GM19193 (cell line): ENCODE data around the gene QSOX1.

Source experiments
- POLR2A ChIP-seq: IDR thresholded peaks from 4 replicates; pipeline ENCODE4 v1.6.1; 2011; ENCODE audit not compliant: insufficient read depth, insufficient read length; ENCODE audit errors: extremely low read depth

QSOX1 gene

DNA sequence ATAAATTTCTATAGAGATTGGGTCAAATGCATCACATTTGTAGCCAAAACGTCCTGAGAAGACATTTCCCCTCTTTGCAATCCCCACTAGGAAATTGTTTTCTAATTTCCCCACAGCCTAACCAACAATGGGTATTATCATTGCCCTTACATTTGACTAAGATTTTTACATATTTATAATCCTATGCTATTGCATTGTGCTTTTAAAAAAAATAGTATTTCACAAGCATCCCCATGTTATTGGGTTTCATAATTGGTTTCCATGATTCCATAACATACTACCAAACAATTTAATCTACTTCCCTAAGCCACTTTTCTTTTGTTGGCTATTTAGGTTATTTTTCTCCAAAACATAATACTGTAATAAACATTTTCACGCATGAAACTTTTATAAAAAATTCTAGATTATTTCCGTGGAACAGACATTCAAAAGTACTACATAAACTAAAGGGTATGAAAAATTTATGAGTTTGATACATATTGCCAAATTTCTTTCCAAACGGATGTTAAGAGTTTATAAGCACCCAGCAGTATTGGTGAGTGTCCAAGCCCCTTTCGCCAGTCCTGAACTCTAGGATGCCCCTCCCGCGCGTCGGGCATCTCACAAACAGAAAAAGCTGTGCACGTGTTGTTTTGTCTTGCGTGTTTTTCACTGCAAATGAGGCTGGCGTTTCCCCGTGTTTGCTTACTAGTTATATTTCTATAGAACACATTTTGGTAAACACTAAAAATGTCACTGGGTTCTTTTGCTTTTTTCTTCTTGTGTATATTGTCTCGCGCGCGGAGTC lies 73.4 kb downstream of the QSOX1 start:
- TF ChIP-seq POLR2A = no peak

DNA sequence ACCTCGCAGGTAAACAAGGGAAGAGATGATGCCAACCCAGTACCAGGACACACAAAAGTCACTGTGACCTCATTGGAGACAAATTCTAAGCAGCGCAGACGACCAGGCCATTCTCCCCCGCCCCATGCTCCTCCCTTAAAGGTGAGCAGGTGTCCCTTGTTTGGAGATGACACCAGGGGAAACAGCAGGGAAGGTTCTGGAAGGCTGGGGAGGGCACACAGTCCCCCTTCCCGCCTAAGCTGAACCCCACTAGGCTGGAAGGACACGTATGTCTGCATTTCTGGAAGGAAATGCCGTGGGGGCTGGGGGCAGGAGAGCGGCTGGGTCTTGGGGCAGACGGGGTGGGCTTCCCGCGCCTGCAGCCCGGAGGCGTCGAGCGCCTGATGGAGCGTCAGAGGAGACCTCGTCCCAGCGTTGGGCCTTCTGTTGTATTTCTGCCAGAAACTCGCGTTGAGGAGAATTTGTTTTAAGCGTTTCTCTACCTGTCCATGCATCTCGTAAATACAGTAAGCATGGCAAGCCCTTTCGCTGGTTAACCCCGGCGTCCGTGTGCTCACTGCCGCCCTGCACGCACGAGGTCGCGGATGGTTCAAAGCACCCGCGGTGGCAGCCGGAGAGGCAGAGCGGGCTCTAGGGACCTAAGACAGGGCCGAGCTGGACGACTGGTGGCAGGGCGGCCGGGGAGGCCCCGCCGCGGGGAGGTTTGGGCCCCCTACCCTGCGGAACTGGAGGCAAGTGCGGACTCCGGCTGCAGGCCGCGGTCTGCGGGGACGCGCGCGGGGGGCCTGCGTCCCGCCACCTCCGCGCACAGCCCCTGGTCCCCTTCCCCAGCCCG lies 74.2 kb downstream of the QSOX1 start:
- TF ChIP-seq POLR2A = no peak

DNA sequence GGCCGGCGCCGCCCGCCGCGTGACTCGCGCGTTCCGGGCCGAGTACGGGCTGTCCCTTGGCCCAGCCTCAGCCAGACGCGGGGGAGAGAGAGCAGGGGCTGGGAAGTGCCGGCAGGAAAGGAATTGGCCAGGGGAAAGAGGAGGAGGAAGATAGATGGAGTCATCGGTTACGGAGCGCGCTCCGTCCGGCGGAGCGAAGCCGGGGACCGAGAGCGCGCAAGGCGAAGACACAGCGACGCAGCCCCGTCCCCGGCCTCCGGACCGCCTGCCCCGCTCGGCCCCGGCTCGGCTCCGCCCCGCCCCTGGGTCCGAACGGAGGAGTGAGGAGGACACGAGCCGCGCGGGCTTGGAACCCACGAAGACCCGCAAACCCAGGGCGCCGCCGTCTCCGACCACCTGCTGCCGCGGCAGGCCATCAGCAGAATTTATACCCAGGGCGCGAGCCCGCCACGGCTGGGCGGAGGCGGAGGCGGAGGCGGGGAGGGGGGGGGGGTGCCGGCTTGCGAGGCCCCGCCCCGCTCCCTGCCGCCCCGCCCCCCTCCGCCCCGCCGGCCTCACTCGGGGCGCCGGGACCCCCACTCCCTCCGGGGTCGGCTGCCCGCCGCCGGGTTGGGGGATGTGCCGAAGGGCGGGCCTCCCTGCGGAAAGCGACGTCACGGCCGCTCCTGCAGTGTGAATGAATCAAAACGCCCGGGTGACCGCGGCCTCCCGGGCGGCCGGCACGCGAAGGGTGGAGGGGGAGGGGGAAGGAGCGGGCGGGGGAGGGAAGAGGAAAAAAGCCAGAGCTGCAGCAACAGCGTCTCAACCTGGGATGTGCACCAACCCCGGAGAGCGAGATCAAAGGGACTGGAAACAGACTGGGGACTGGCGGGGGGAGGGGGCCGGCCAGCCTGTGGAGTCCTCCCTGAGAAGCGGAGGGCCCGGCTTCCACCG lies 75.1 kb downstream of the QSOX1 start, which contains the start of gene LHX4:
LHX4 (plus strand) TSS at position 782 of the 933 bp plus-strand sequence. CDS start 266 bp downstream, outside the sequence.
- no peak for TF ChIP-seq POLR2A

- TF ChIP-seq POLR2A = no peak
Measured at GRCh38 chr1:180230416-180230790, 75.7 kb downstream of the QSOX1 start.

DNA sequence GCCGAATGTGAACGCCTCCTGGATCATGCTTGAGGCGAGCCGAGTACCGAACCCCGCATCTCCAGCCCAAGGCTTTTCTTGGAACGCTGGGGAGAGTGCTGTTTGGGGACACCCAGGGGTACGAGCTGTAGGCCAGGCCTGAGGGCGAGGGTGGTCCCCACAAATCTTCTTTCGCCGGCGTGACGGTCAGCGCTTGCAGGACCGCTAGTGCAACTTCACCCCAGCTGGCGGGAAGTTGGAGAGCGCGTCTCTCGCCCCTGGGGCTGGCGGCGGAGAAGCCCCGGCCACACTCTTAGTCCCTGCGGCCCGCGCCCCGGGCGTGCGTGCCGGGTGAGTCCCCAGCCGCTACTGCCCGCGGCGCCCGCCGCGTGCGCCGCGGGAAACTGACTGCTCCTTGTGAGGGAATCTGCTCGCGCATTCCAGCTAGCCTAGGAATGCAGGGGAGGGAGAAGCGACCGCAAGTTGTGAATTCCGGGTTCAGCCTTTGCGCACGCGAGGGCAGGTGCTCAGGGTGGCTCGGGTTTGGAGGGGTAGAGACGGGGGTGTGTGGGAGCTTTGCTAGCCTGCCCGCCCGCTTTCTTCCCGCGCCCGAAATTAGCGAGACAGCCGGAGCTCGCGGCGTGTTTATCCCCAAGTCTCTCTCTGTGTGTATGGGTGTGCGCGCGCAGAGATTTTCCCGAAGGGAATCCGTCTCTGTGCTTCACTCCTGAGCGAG lies 76.3 kb downstream of the QSOX1 start:
- no peak for TF ChIP-seq POLR2A

DNA sequence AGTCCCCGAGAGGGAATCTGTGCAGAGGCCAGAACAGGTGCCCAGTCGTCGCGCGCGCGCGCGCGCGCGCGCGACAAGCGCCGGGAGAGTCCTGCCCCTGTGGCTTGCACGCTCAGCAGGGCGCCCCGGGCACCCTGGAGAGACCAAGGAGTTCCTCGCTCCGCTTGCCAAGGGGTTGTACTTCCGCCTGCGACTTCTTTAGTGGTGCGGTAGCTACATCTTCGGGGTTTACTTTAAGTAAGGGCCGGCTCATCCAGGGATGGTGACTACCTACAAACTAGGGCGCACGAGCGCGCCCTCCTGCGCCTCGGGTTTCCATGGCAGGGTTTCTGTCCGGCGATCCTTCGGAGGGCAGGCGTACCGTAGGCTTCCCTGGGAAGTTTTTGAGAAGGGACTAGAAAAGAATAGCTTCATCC lies 76.8 kb downstream of the QSOX1 start:
- no peak for TF ChIP-seq POLR2A

DNA sequence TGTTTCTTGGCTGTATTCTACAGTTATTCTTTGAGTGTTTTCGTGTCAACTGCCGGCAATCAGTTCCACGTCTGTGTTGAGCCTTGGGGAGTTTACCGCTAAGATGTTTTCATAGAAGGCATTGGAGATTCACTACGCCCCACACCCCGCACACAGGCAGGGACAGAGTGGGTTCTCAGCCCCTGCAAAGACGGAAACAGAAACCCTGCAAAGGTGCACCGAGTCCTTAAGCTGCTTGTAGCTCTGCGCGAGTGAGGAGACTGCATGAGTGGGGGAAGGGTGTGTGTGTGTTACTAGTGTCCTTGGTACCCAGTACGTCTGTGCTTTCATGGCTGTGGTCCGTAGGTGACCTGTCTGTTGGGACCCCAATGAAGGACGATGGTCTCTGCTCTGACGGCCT lies 77.3 kb downstream of the QSOX1 start:
- no peak for TF ChIP-seq POLR2A

GRCh38 chr1:180232521-180233043 lies 77.9 kb downstream of the QSOX1 start:
- TF ChIP-seq POLR2A = no peak

GRCh38 chr1:180233191-180234011 lies 78.7 kb downstream of the QSOX1 start:
- no peak for TF ChIP-seq POLR2A

DNA sequence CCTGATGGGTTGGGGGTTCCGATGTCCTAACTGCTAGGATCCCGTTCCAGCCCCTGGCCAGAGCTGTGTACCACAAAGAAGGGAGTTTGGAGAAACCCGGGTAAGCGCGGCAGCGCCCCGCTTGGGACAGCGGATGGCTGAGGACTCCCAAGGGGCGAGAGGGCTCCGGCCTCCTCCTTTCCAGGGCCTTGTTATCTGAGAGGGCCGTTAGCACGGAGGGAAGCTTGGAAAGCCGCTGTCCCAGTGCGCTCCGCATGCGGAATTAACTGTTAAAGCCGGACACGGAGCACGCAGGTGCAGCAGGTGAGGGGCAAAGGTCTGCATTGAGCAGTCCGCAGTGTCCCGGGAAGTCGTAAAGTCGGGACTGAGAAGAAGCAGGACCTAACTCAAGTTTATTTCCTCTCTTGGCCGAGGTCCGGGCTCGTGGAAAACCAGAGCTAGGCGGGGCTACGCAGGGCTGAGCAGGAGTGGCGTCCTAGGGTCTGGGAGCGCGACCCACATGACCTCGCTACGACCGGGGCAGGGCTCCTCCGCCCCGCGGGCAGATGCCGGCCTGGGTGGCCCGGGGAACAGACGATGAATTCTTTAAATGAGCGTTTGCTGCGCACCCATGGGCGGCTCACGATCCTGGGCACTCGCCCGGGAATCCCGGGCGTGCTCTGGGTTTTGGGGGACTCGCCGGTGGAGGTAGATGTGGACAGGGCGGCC lies 79.9 kb downstream of the QSOX1 start:
- TF ChIP-seq POLR2A = no peak

GRCh38 chr1:180235077-180235501 lies 80.4 kb downstream of the QSOX1 start:
- TF ChIP-seq POLR2A = no peak

- no peak for TF ChIP-seq POLR2A
Measured at GRCh38 chr1:180235502-180236239, 81.0 kb downstream of the QSOX1 start.
